Upper lobe of right lung (tissue), 1 donor: Measurements from ENCODE around the gene TSHR. TPM values are rescaled to one million over a fixed set of nuclear protein-coding genes. Genes with fewer than 3 reads are reported as not detected.
"Not testable (repeated sequence)": the region's sequence is repeated elsewhere in the genome, so short reads cannot be mapped to it uniquely, and the experiment has no call there.

Experiments
- ATAC-seq: fragments of 200-7000 bp; cut with Tn5 transposase; one replicate; pipeline ENCODE4 v1.9.1; 2020; ENCODE audit warnings: mild to moderate bottlenecking, moderate library complexity
- DNase-seq: peaks from one replicate; pipeline ENCODE4 v3.0.0-alpha.2; 2020
- H3K27ac ChIP-seq: fragments of 200-600 bp; one replicate; pipeline ENCODE4 v1.8.0; 2022
- H3K27me3 ChIP-seq: fragments of 200-600 bp; one replicate; pipeline ENCODE4 v1.8.0; 2022; ENCODE audit warnings: mild to moderate bottlenecking
- H3K36me3 ChIP-seq: fragments of 200-600 bp; one replicate; pipeline ENCODE4 v1.8.0; 2022
- H3K4me1 ChIP-seq: fragments of 200-600 bp; one replicate; pipeline ENCODE4 v1.8.0; 2022
- H3K4me3 ChIP-seq: fragments of 200-600 bp; one replicate; pipeline ENCODE4 v1.8.0; 2022; ENCODE audit warnings: mild to moderate bottlenecking
- H3K9me3 ChIP-seq: fragments of 200-600 bp; one replicate; pipeline ENCODE4 v1.8.0; 2022
- intact Hi-C: fragments of 100-400 bp; cut with DNase I; formaldehyde crosslinking; loops from one replicate; pipeline ENCODE4 v1.11.0; 2022
- total RNA-seq: library from RNA; stranded (reverse); fragmentation: NEBNext Ultra II Directional; extraction: Animal tissue kit (Norgen Biotek cat#: 25700); gene quantifications from one replicate; pipeline ENCODE4 v1.2.1, GENCODE V29; 2021
- TF ChIP-seq, protein P1 (sequence below): fragments of 200-600 bp; IDR thresholded peaks from one replicate; pipeline ENCODE4 v1.8.0; 2022; ENCODE audit warnings: antibody characterized with exemption
- donor health status: DM: no; HTN: yes; CAD: no; lungs with severe emphysema.

TSHR gene
- total RNA-seq, 1 donor from 2014 or later = not detected

GRCh38 chr14:81042438-81042837 lies 87.0 kb downstream of the TSHR start:
- H3K27ac ChIP-seq = no peak overlapping the region
- H3K36me3 ChIP-seq = no peaks in the 10 kb centered on the region
- ATAC-seq (peak; percentile 36), DNase-seq (no peak)
- TF ChIP-seq, protein P1, sequence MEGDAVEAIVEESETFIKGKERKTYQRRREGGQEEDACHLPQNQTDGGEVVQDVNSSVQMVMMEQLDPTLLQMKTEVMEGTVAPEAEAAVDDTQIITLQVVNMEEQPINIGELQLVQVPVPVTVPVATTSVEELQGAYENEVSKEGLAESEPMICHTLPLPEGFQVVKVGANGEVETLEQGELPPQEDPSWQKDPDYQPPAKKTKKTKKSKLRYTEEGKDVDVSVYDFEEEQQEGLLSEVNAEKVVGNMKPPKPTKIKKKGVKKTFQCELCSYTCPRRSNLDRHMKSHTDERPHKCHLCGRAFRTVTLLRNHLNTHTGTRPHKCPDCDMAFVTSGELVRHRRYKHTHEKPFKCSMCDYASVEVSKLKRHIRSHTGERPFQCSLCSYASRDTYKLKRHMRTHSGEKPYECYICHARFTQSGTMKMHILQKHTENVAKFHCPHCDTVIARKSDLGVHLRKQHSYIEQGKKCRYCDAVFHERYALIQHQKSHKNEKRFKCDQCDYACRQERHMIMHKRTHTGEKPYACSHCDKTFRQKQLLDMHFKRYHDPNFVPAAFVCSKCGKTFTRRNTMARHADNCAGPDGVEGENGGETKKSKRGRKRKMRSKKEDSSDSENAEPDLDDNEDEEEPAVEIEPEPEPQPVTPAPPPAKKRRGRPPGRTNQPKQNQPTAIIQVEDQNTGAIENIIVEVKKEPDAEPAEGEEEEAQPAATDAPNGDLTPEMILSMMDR = no peak
- no peaks in the 10 kb centered on the region for H3K4me1 ChIP-seq
- no peak overlapping the region for H3K4me3 ChIP-seq
- H3K27me3 ChIP-seq = no peaks in the 10 kb centered on the region
- intact Hi-C loops = no loop called here
- no peaks in the 10 kb centered on the region for H3K9me3 ChIP-seq

- Histone ChIP-seq H3K4me1 (no peaks in the 10 kb centered on the region), H3K27me3 (no peaks in the 10 kb centered on the region), H3K27ac (no peak overlapping the region), H3K36me3 (no peaks in the 10 kb centered on the region), H3K9me3 (no peaks in the 10 kb centered on the region), H3K4me3 (no peak overlapping the region)
- DNase-seq (no peak), ATAC-seq (no peak)
- intact Hi-C loops = no loop called here
- TF ChIP-seq, protein P1 = no peak
Observed at GRCh38 chr14:81051547-81051946, 96.1 kb downstream of the TSHR start.

- DNase-seq, H3K27ac ChIP-seq, ATAC-seq, H3K9me3 ChIP-seq, H3K27me3 ChIP-seq, intact Hi-C loops, H3K36me3 ChIP-seq, H3K4me1 ChIP-seq, H3K4me3 ChIP-seq: not testable (repeated sequence)
Observed at GRCh38 chr14:81054057-81054456, 98.6 kb downstream of the TSHR start.

DNA sequence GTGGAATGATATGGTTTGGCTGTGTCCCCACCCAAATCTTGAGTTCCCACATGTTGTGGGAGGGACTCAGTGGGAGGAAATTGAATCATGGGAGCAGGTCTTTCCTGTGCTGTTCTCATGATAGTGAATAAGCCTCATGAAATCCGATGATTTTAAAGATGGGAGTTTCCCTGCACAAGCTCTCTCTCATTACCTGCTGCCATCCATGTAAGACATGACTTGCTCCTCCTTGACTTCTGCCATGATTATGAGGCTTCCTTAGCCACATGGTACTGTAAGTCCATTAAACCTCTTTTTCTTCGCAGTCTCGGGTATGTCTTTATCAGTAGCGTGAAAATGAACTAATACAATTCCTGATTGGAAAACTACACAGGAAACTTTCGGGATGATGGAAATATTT lies 100.5 kb downstream of the TSHR start:
- TF ChIP-seq, protein P1 = no peak

DNA sequence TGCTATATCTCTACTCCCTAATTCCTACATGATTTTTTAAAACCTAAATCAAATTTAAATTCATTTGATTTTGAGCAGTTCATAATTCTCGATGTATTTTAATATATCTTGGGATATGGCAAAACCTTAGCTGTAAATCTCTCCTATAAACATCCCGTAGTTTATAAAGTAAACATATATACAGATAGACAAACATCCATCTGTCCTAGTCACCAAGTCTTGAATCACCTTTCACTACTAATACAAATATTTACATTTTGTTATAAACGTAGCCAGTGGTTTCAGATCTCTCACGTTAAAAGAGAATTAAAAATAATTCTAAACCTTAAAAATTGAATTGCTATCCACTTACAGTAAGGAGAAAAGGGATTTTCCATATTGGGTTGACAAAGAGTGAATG lies 107.0 kb downstream of the TSHR start:
- TF ChIP-seq, protein P1 = no peak
- ATAC-seq = no peak
- DNase-seq = no peak
- no peaks in the 10 kb centered on the region for H3K27me3 ChIP-seq
- H3K9me3 ChIP-seq = no peaks in the 10 kb centered on the region
- no peaks in the 10 kb centered on the region for H3K4me1 ChIP-seq
- intact Hi-C loops = no loop called here
- H3K4me3 ChIP-seq = no peak overlapping the region
- no peaks in the 10 kb centered on the region for H3K36me3 ChIP-seq
- no peak overlapping the region for H3K27ac ChIP-seq

More for the DNA sequence above, 100.5 kb downstream of the TSHR start:
- Histone ChIP-seq H3K9me3 (no peaks in the 10 kb centered on the region), H3K4me3 (no peak overlapping the region), H3K36me3 (no peaks in the 10 kb centered on the region), H3K27ac (no peak overlapping the region), H3K27me3 (no peaks in the 10 kb centered on the region), H3K4me1 (no peaks in the 10 kb centered on the region)
- intact Hi-C loops = no loop called here
- ATAC-seq = no peak
- DNase-seq = no peak

DNA sequence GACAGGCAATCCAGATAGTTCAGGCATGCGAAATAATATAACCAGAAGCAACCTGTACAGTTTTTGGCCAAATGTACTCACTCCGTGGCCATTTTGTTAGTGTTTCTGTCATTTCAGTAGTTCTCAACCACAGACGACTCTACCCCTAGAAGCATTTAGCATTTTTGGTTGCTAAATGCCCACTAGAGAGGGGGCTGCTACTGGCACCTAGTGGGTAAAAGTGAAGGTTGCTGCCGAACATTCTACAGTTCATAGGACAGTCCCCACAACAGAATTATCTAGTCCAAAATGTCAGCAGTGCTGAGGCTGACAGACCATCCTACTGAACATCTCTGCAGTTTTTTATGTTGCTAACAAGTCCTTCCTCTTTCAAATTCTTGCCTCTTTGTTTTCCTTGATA lies 107.4 kb downstream of the TSHR start:
- H3K36me3 ChIP-seq = no peaks in the 10 kb centered on the region
- no peaks in the 10 kb centered on the region for H3K4me1 ChIP-seq
- no peak overlapping the region for H3K4me3 ChIP-seq
- no peaks in the 10 kb centered on the region for H3K27me3 ChIP-seq
- ATAC-seq (peak; percentile 64), DNase-seq (no peak)
- no peak overlapping the region for H3K27ac ChIP-seq
- TF ChIP-seq, protein P1 = peak; percentile 30
- no peaks in the 10 kb centered on the region for H3K9me3 ChIP-seq
- intact Hi-C loops = no loop called here
